ENCODE data around the gene DCP1B. TPM values are rescaled to one million over a fixed set of nuclear protein-coding genes. Genes with fewer than 3 reads are reported as not detected.

The DCP1B gene
- polyA plus RNA-seq, 1 donor from 2014 or later, result 12.5 TPM

DNA sequence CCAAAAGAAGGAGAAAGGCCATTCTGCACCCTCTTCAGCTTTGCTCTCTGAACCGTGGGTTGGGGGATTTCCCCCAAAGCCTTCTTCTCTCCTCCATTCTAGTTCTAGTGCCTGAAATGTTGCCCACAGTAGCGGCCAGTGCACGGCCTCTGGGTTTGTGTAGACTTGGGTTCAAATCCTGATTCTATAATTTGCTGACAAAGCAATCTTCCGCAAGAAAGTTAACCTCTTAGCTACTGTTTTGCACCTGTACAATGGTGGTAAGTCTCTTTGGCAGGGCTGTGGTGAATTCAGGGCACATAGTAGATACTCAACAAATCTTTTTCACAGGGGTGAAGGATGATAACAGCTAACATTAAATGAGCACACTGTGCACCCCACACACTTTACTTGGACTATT is 42.7 kb upstream of the DCP1B start:
- H3K9me3 ChIP-seq (ENCODE audit: low read length), result no peaks in the 10 kb centered on the region
- H3K27ac ChIP-seq (ENCODE audit: low read length), result no peak overlapping the region
- no peak overlapping the region for H3K9ac ChIP-seq (ENCODE audit: low read length)
- H2AFZ ChIP-seq (ENCODE audit: low read depth, low read length), result no peak overlapping the region
- H3K4me3 ChIP-seq (ENCODE audit: low read length), result no peak overlapping the region
- no peak overlapping the region for H3K4me2 ChIP-seq (ENCODE audit: low read length)
- H3K79me2 ChIP-seq (replicated peaks; ENCODE audit: insufficient read depth, low read length), result no peaks in the 10 kb centered on the region
- H4K20me1 ChIP-seq (ENCODE audit: insufficient read depth), result no peaks in the 10 kb centered on the region
- TF ChIP-seq, protein P1, sequence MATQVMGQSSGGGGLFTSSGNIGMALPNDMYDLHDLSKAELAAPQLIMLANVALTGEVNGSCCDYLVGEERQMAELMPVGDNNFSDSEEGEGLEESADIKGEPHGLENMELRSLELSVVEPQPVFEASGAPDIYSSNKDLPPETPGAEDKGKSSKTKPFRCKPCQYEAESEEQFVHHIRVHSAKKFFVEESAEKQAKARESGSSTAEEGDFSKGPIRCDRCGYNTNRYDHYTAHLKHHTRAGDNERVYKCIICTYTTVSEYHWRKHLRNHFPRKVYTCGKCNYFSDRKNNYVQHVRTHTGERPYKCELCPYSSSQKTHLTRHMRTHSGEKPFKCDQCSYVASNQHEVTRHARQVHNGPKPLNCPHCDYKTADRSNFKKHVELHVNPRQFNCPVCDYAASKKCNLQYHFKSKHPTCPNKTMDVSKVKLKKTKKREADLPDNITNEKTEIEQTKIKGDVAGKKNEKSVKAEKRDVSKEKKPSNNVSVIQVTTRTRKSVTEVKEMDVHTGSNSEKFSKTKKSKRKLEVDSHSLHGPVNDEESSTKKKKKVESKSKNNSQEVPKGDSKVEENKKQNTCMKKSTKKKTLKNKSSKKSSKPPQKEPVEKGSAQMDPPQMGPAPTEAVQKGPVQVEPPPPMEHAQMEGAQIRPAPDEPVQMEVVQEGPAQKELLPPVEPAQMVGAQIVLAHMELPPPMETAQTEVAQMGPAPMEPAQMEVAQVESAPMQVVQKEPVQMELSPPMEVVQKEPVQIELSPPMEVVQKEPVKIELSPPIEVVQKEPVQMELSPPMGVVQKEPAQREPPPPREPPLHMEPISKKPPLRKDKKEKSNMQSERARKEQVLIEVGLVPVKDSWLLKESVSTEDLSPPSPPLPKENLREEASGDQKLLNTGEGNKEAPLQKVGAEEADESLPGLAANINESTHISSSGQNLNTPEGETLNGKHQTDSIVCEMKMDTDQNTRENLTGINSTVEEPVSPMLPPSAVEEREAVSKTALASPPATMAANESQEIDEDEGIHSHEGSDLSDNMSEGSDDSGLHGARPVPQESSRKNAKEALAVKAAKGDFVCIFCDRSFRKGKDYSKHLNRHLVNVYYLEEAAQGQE (IDR thresholded peaks at IDR 0.05; ENCODE audit: borderline replicate concordance), result no peak
- TF ChIP-seq, protein P2, sequence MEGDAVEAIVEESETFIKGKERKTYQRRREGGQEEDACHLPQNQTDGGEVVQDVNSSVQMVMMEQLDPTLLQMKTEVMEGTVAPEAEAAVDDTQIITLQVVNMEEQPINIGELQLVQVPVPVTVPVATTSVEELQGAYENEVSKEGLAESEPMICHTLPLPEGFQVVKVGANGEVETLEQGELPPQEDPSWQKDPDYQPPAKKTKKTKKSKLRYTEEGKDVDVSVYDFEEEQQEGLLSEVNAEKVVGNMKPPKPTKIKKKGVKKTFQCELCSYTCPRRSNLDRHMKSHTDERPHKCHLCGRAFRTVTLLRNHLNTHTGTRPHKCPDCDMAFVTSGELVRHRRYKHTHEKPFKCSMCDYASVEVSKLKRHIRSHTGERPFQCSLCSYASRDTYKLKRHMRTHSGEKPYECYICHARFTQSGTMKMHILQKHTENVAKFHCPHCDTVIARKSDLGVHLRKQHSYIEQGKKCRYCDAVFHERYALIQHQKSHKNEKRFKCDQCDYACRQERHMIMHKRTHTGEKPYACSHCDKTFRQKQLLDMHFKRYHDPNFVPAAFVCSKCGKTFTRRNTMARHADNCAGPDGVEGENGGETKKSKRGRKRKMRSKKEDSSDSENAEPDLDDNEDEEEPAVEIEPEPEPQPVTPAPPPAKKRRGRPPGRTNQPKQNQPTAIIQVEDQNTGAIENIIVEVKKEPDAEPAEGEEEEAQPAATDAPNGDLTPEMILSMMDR (IDR thresholded peaks at IDR 0.05; ENCODE audit: poor library complexity, severe bottlenecking), result no peak
- no peak for TF ChIP-seq EZH2 (IDR thresholded peaks at IDR 0.05; ENCODE audit: borderline replicate concordance, insufficient read depth, low read length, poor library complexity, severe bottlenecking)
- TF ChIP-seq RAD21 (conservative IDR thresholded peaks at IDR 0.05), result no peak
- TF ChIP-seq MXI1 (conservative IDR thresholded peaks at IDR 0.05; ENCODE audit: poor library complexity, severe bottlenecking), result no peak
- no peak for TF ChIP-seq POLR2AphosphoS5 (IDR thresholded peaks at IDR 0.05)
- TF ChIP-seq EP300 (conservative IDR thresholded peaks at IDR 0.05; ENCODE audit: poor library complexity, severe bottlenecking), result no peak
- H3K36me3 ChIP-seq (ENCODE audit: insufficient read depth, low read length), result no peaks in the 10 kb centered on the region
- no peaks in the 10 kb centered on the region for H3F3A ChIP-seq (ENCODE audit: insufficient read depth, low read length, poor library complexity, severe bottlenecking)
- H3K9me2 ChIP-seq (ENCODE audit: insufficient read depth, low read length), result no peaks in the 10 kb centered on the region
- no peaks in the 10 kb centered on the region for H3K27me3 ChIP-seq (ENCODE audit: insufficient read depth, low read depth, low read length)

DNA sequence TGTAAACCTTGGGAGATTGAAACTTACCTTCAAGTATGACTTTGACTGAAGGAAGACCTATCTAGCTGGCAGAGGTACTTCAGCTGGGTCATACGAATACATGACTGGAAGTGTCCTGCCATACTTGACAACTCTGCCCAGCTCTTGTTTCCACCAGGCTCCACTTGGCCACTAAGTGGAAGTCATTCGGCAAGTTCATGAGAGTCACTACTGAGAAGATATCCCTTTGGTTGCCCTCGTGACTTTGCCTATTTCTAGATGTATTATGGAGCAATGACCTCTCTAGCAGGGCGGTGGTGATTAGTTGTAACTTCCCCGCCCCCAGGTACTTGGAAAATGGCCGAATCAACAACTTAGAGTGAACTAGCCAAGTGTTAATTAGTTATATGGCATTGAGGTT is 39.9 kb upstream of the DCP1B start:
- no peaks in the 10 kb centered on the region for H4K20me1 ChIP-seq (ENCODE audit: insufficient read depth)
- H3K4me2 ChIP-seq (ENCODE audit: low read length), result no peak overlapping the region
- no peaks in the 10 kb centered on the region for H3K9me2 ChIP-seq (ENCODE audit: insufficient read depth, low read length)
- no peaks in the 10 kb centered on the region for H3F3A ChIP-seq (ENCODE audit: insufficient read depth, low read length, poor library complexity, severe bottlenecking)
- no peaks in the 10 kb centered on the region for H3K27me3 ChIP-seq (ENCODE audit: insufficient read depth, low read depth, low read length)
- no peak overlapping the region for H3K27ac ChIP-seq (ENCODE audit: low read length)
- no peaks in the 10 kb centered on the region for H3K9me3 ChIP-seq (ENCODE audit: low read length)
- no peak overlapping the region for H3K4me3 ChIP-seq (ENCODE audit: low read length)
- TF ChIP-seq TAF1 (IDR thresholded peaks at IDR 0.05; ENCODE audit: low read depth) (no peak), EP300 (conservative IDR thresholded peaks at IDR 0.05; ENCODE audit: poor library complexity, severe bottlenecking) (no peak), EZH2 (IDR thresholded peaks at IDR 0.05; ENCODE audit: borderline replicate concordance, insufficient read depth, low read length, poor library complexity, severe bottlenecking) (no peak), POLR2AphosphoS5 (IDR thresholded peaks at IDR 0.05) (no peak), SMC3 (conservative IDR thresholded peaks at IDR 0.05; ENCODE audit: poor library complexity) (no peak), MXI1 (conservative IDR thresholded peaks at IDR 0.05; ENCODE audit: poor library complexity, severe bottlenecking) (no peak), RAD21 (conservative IDR thresholded peaks at IDR 0.05) (no peak)
- TF ChIP-seq, protein P1 (IDR thresholded peaks at IDR 0.05; ENCODE audit: borderline replicate concordance), result no peak
- TF ChIP-seq, protein P2 (IDR thresholded peaks at IDR 0.05; ENCODE audit: poor library complexity, severe bottlenecking), result no peak
- H3K79me2 ChIP-seq (replicated peaks; ENCODE audit: insufficient read depth, low read length), result no peaks in the 10 kb centered on the region
- no peak overlapping the region for H3K9ac ChIP-seq (ENCODE audit: low read length)
- H3K36me3 ChIP-seq (ENCODE audit: insufficient read depth, low read length), result no peaks in the 10 kb centered on the region
- no peak overlapping the region for H2AFZ ChIP-seq (ENCODE audit: low read depth, low read length)

Measured in neural cell (in vitro differentiated cells).